OCI-LY7 (cell line): ENCODE results near the gene CRYAB.

ENCODE experiments used
- EZH2phosphoT487 ChIP-seq: fragments of 200-600 bp; sonication (generic); IDR thresholded peaks from 2 replicates; pipeline ENCODE4 v1.6.1; 2018; ENCODE audit warnings: low read depth, borderline replicate concordance, mild to moderate bottlenecking, mixed run types, antibody characterized with exemption, low read length, moderate library complexity, mixed read lengths
- TF ChIP-seq, protein P1 (sequence below): fragments of 200-600 bp; sonication (generic); conservative IDR thresholded peaks from 2 replicates; pipeline ENCODE4 v1.5.1; 2014; ENCODE audit warnings: mild to moderate bottlenecking, antibody characterized with exemption, low read length, moderate library complexity, mixed read lengths

DNA sequence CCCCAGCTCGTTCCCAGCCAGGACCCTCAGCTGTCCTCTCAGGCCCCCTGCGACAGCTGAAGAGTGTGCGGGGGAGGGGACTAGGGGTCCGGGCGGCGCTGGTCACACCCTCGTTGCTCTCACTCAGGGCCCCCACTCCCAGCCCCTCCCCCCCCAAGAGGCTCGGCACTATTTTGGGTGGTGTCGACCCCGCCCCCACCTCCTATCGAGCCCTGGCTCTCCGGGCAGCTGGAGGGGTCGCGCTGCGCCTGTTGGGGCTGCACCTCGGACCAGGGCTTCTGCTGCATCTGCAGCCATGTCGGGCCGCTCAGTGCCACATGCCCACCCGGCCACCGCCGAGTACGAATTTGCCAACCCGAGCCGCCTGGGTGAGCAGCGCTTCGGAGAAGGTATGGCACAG lies 965 bp upstream of the CRYAB start, which contains the start of gene HSPB2:
- TF ChIP-seq, protein P1, sequence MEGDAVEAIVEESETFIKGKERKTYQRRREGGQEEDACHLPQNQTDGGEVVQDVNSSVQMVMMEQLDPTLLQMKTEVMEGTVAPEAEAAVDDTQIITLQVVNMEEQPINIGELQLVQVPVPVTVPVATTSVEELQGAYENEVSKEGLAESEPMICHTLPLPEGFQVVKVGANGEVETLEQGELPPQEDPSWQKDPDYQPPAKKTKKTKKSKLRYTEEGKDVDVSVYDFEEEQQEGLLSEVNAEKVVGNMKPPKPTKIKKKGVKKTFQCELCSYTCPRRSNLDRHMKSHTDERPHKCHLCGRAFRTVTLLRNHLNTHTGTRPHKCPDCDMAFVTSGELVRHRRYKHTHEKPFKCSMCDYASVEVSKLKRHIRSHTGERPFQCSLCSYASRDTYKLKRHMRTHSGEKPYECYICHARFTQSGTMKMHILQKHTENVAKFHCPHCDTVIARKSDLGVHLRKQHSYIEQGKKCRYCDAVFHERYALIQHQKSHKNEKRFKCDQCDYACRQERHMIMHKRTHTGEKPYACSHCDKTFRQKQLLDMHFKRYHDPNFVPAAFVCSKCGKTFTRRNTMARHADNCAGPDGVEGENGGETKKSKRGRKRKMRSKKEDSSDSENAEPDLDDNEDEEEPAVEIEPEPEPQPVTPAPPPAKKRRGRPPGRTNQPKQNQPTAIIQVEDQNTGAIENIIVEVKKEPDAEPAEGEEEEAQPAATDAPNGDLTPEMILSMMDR = no peak
- no peak for TF ChIP-seq EZH2phosphoT487
